NCI-H146 (cell line): ENCODE results near the gene ADAM19.
A peak's percentile ranks its signal among the peaks of the same experiment; 100 is the strongest.

Source experiments
- DNase-seq: peaks from one replicate; lab custom pipeline; 2025; lab: John Stamatoyannopoulos, UW

The ADAM19 gene

GRCh38 chr5:157516006-157516405, 59.6 kb downstream of the ADAM19 start:
- no peak for DNase-seq

GRCh38 chr5:157514974-157515373, 60.6 kb downstream of the ADAM19 start:
- DNase-seq: no peak

- DNase-seq: no peak
These were observed 62.4 kb downstream of the ADAM19 start for GRCh38 chr5:157513182-157513581.

GRCh38 chr5:157511651-157512644, 63.6 kb downstream of the ADAM19 start:
- no peak for DNase-seq

GRCh38 chr5:157510682-157511081, 64.9 kb downstream of the ADAM19 start:
- no peak for DNase-seq

GRCh38 chr5:157509587-157509986, 66.0 kb downstream of the ADAM19 start:
- DNase-seq: no peak

- DNase-seq: no peak
These were observed 66.5 kb downstream of the ADAM19 start for GRCh38 chr5:157509093-157509492.

GRCh38 chr5:157506981-157507780, 68.4 kb downstream of the ADAM19 start:
- DNase-seq: no peak

- DNase-seq: no peak
These were observed 69.4 kb downstream of the ADAM19 start for GRCh38 chr5:157506066-157506590.

GRCh38 chr5:157505496-157505895, 70.1 kb downstream of the ADAM19 start:
- DNase-seq: no peak

- DNase-seq: no peak
These were observed 71.5 kb downstream of the ADAM19 start for GRCh38 chr5:157504053-157504452.

GRCh38 chr5:157502143-157502647, 73.4 kb downstream of the ADAM19 start:
- DNase-seq: no peak

- peak; percentile 4 for DNase-seq
These were observed 77.5 kb downstream of the ADAM19 start for GRCh38 chr5:157497875-157498611.

- DNase-seq: no peak
These were observed 78.7 kb downstream of the ADAM19 start for GRCh38 chr5:157496864-157497263.

- no peak for DNase-seq
These were observed 81.3 kb downstream of the ADAM19 start for GRCh38 chr5:157494178-157494832.

GRCh38 chr5:157492886-157493285, 82.7 kb downstream of the ADAM19 start:
- DNase-seq: no peak

GRCh38 chr5:157491471-157491995, 84.0 kb downstream of the ADAM19 start:
- DNase-seq: no peak

GRCh38 chr5:157487358-157487757, 88.2 kb downstream of the ADAM19 start:
- DNase-seq: no peak

GRCh38 chr5:157486861-157487260, 88.7 kb downstream of the ADAM19 start:
- no peak for DNase-seq

- no peak for DNase-seq
These were observed 89.3 kb downstream of the ADAM19 start for GRCh38 chr5:157486221-157486681.

GRCh38 chr5:157485811-157486210, 89.8 kb downstream of the ADAM19 start:
- DNase-seq: no peak
